Measurements from ENCODE around the gene TRAF4.

DNA sequence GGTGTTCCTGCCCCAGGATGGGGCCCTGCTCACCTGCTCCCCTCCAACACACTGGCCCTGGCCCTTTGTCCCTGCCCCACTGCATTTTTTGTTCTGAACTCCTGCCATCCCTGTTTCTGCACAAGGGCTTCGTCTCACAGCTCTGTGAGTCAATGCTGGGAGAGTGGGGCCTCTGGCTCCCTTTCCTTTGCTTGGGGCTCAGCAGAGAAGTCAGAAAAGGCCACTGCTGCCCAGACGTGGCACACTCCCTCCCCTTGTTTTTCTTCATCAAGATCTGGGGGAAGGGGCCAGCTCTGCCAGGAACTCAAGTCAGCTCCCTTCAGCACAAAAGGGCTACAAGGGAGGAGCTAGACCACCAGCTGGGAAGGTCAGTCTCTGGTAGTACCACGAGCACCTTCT, 41.1 kb upstream of the TRAF4 start:
- TF ChIP-seq POLR2A (IDR thresholded peaks at IDR 0.05; ENCODE audit: low read depth, low read length) (no peak), POU2F2 (IDR thresholded peaks at IDR 0.05; ENCODE audit: low read depth, low read length) (no peak), POLR2AphosphoS5 (IDR thresholded peaks at IDR 0.05; ENCODE audit: low read depth, low read length) (no peak), SPI1 (IDR thresholded peaks at IDR 0.05; ENCODE audit: low read depth, low read length) (no peak), TAF1 (IDR thresholded peaks at IDR 0.05; ENCODE audit: low read depth, low read length) (no peak)
